Bone marrow (tissue), 2 donors: ENCODE data around the gene ETV6.
"Not testable (repeated sequence)": the region's sequence is repeated elsewhere in the genome, so short reads cannot be mapped to it uniquely, and the experiment has no call there.

Experiments
- DNase-seq, 2 donors: peaks; one replicate each; lab custom pipeline; 2025; lab: John Stamatoyannopoulos, UW

ETV6 gene

GRCh38 chr12:11884706-11885105 lies 235.2 kb downstream of the ETV6 start:
- DNase-seq = peak in 1 of 2 donors; percentile 56

DNA sequence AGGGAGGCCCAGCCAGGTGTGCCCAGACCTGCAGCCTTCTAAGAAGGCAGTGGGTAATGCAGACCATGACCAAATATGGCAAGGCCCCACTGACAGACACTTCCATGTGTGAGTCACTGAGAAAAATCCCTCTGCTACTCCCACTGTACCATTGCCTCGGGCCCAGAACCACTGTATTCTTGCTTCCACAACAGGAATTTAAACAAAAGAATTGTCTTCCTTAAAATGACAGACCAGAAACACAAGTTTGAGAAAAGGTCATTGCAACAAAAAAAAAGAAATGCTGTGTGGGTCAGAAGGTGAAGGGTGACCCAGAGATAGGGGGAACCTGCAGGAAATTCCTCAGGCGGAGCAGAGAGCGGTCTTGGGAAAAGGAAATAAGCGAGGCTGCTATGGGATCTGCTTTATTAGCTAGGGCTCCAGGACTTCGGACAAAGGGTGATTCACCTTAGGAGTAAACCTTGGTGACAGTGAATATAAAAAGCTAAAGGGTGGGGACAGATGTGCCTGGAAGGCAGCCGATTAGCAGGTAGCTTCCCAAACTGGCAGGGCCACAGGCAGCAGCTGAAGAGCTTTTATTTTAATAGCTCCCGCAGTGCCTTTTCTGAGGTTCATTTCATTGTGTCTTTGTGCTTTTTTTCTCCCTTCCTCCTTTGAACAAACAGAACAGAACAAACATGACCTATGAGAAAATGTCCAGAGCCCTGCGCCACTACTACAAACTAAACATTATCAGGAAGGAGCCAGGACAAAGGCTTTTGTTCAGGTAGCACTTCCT lies 236.0 kb downstream of the ETV6 start:
- DNase-seq = no peak

DNA sequence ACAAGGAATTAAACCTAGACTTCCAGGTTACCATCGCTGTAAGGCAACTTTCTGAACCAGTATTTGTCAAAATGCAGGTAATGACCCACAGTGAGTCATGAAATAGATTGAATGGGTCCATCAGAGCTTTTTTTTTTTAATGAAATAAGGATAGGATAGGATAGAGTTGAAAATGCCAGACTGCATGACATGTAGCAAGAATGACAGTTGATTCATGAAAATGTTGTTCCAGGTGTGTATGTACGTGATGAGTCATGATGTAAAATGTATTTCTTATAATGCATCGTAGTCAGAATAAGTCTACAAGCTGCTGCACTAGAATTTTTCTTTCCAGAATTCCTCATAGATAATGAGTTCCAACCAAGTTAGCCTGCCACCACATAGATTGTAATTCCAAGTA lies 236.9 kb downstream of the ETV6 start:
- DNase-seq = no peak

DNA sequence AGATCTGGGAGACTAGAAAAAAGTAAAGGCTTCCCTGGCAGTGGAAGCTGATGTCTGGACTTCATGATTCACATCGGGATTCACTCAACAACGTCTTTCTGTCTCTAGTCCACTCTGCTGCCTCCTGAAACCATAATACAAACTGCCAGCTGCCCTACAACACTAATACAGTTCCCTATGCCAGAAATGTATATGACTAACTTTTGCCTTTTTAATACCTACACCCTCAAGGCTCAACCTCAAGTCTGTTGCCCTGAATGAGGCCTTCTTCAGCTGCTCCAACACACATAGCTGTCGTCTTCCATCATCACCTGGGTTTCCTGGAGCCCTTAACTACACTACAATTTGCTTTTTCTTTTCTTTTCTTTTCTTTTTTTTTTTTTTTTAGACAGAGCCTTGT lies 238.6 kb downstream of the ETV6 start:
- no peak for DNase-seq

DNA sequence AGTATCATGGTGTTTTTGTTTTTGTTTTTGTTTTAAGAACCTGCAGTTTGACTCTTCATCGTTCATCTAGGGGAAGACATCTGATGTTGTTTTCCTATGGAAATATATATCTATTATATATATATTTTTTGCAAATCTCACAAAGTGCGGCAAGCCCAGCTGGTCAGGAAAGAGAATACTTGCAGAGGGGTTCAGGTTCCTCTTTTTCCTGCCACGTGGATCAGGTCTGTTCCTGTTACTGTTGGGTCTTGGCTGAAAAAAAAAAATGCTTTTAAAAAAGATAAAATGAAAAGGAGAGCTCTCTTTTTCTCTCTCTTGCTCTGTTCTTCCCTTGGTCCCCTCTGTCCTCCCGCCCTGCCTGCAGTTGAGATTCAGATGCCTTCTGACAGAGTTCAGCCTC lies 241.9 kb downstream of the ETV6 start:
- DNase-seq = peak in 1 of 2 donors; percentile 61

DNA sequence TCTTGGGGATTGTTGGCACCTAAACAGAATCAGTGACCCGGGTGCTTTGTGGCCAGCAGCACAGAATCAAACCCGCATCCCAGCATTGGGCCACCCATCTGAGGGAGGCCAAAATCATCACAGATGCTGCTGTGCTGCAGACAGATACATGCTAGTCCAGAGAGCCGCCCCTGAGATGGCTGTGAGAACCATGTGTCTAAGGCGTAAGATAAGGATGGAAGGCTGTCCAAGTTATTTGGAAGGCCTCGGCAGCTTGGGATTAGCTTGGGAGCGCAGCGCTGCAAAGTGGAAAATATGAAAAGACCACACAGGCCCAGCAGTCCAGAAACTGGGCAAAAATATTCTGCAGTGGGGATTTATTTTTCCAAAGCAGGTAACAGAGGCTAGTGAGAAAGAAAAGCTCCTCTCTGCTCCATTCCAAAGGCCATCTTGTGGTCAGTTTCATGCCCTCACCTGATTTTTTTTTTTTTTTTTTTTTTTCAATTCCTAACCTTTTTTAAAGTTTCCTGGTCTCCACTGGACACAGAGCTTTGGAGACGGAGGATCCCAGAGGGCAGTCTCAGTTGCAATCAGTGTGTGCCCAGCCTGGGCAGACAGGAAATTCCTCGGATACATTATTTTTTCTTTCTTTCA lies 242.4 kb downstream of the ETV6 start:
- no peak for DNase-seq

DNA sequence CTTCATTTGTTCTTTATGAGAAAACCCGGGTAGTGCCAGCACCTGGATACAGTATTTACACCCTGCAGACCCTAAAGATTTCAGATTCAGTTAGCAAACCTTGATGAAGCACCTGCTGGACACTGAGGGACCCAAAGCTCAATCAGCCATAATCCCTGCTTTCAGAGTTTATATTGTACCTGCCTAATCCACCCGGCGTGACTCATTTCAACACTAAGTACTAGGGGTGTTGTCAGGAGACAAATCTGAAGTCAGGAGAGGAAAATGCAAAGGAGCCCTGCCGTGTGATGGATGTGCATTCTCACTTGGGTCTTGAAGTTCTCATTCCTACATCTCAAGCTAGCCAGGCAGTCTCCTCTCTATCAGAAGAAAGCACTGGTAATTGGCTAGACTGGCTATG lies 244.5 kb downstream of the ETV6 start:
- no peak for DNase-seq

GRCh38 chr12:11894890-11895289 lies 245.4 kb downstream of the ETV6 start:
- no peak for DNase-seq

GRCh38 chr12:11895421-11896078 lies 246.1 kb downstream of the ETV6 start:
- no peak for DNase-seq

- DNase-seq = no peak
Observed at GRCh38 chr12:11896417-11896929, 247.0 kb downstream of the ETV6 start.

DNA sequence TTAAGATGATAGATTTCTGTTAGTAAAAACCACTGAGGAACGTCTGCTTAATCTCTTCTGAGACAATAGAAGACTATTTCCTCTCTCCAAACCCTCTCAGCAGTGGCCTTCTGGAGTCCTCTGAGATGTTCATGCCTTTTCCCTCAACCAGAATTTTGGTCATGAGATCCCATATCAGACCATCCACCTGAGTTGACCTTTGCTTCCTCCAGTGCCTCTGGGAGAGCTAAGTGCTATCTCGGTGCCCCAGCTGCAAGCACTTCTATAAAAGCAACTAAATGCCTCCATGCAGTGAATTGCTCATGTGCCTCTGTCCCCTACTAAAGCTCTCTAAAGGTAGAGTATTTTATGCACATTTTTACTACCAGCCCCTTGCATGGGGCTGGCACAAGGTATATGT lies 248.4 kb downstream of the ETV6 start:
- DNase-seq = no peak

DNA sequence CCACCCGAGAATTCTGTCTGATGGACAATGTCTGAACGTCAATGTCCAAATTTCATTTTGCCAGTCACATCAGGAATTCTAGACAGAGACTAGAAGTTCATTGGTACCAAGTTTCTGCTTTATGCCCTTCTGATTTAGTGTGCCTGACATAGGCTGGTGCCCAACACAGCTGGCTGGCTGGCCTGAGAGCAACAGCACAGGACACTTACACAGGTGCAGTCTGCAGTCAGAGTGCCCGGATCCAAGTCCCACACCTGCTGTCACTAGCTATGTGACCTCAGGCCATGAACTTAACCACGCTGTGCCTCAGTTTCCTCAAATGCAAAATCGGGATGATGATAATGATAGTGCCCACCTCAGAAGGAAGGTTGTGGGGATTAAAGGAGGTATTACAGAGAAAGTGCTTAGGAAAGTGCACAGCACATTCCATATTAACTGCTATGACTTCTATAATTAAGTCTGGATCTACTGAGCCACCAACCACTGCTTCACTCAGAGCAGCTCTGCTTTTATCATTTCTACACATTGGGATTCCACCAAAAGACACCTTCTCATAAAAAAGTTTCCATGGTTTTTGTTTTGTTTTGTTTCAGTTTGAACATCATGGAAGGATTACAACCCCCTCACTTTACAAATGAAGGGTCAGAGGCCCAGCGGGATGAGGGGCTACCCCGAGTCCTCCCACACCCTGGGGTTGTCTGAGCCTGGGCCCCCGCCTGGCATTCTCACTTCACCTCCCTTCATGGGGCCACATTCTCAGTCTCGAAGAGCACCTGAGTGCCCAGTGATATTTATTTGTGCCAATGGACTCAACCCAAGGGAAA lies 252.4 kb downstream of the ETV6 start:
- DNase-seq = no peak

DNA sequence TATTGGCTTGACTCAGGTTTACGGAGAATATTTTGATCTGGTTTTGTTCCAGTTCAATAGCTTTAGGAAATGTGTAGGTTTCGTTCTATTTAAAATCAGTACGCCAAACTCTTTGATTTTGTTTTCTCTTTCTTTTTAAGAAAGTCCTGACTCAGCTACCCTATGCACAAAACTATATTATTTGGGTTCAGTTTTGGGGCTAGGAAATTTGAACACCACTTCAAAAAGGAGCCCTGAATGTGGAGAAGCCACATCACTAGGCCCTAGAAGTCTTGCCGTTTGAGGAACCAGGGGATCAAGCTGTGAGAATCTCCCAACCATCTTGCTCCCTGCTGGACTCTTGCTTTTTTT lies 253.0 kb downstream of the ETV6 start:
- no peak for DNase-seq

GRCh38 chr12:11904124-11904523 lies 254.7 kb downstream of the ETV6 start:
- DNase-seq = no peak

DNA sequence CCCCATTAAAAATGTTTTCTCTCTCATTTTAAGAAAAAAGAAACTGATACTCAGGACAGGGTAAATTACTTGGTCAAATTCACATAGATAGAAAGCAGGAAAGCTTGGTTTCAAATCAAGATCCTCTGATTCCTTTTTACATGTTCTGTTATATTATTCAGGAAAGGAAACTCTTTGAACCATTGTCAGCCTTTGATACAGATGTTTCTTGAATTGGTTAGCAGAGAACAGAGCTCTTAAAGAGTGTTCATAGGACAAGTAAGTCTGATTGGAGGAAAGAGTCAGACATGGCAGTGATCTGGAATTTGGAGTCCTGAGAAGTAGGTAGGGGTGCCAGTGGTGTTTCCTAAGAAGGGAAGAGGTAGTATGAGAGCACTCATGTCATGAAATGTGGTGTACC lies 256.1 kb downstream of the ETV6 start:
- DNase-seq = no peak

DNA sequence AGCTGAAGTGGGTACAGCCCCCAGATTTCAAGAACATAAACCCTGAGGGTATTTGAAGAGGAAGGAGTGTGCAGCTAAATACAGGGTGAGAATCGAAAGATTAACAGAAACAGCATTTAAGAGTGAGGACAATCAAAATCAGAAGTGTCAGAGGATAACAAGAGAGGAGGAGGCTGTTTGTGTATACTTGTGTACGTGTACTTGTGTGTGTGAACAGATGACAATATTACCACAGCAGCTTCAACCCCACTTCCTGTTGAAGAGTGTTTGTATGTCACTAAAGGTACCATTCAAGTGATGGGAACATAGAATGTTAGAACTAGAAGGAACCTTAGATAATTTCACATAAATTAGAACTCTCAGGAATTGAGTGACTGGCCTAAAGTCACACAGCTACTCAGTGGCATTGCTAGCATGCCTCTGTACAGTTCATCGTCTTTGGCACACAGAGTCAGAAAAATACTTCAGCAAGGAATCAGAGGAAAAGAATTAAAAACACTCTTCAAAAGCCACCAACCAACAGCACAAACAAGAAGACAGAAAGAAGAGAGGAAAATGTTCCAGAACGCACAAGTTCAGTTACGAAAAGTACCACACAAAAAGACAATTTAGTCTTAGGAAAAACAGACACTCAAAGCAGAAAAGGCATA lies 256.9 kb downstream of the ETV6 start:
- DNase-seq = no peak

GRCh38 chr12:11907625-11908024 lies 258.2 kb downstream of the ETV6 start:
- no peak for DNase-seq

DNA sequence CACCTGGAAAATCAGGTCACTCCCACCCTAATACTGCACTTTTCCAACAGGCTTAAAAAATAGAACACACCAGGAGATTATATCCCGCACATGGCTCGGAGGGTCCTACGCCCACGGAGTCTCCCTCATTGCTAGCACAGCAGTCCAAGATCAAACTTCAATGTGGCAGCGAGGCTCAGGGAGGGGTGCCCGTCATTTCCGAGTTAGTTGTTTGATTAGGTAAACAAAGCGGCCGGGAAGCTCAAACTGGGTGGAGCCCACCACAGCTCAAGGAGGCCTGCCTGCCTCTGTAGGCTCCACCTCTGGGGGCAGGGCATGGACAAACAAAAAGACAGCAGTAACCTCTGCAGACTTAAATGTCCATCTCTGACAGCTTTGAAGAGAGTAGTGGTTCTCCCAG lies 259.9 kb downstream of the ETV6 start:
- DNase-seq = not testable (repeated sequence)

- no peak for DNase-seq
Observed at GRCh38 chr12:11916113-11916512, 266.6 kb downstream of the ETV6 start.

DNA sequence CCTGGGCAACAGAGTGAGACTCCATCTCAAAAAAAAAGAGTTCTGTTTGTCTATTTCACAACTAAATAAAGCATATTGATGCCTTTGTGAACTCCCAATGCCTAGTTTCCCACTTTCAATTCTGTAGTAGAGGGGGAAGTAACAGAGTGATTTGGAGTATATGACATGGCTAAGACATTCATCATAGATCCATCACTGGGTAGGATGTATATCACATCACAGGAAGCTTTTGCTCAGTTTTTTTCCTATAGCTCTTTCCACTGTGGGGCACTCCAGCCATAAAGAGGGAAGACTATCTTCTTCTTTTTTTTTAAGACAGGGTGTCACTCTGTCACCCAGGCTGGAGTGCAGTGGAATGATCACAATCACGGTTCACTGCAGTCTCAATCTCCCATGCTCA lies 267.3 kb downstream of the ETV6 start:
- DNase-seq = peak in 1 of 2 donors; percentile 22

- no peak for DNase-seq
Observed at GRCh38 chr12:11917501-11917900, 268.0 kb downstream of the ETV6 start.

- no peak for DNase-seq
Observed at GRCh38 chr12:11920231-11920630, 270.8 kb downstream of the ETV6 start.
